HG02870 (cell line): Measurements from ENCODE around the gene DBNDD2.

ENCODE experiments used
- ATAC-seq: cut with Tn5 transposase; IDR thresholded peaks from one replicate; pipeline ENCODE4 v1.9.1; 2021; ENCODE audit warnings: mild to moderate bottlenecking, moderate library complexity; ENCODE audit not compliant: unreplicated experiment

The DBNDD2 gene

GRCh38 chr20:45415822-45416637 lies 7.9 kb downstream of the DBNDD2 start, which contains the start of gene PIGT:
PIGT (plus strand) TSS chr20:45416141; CDS start chr20:45416157, 16 bp downstream.
- peak; percentile 73 for ATAC-seq

- ATAC-seq: no peak
Observed at GRCh38 chr20:45416917-45417316, 8.8 kb downstream of the DBNDD2 start.

- peak; percentile 58 for ATAC-seq
Observed at GRCh38 chr20:45419188-45420091, 11.4 kb downstream of the DBNDD2 start.

DNA sequence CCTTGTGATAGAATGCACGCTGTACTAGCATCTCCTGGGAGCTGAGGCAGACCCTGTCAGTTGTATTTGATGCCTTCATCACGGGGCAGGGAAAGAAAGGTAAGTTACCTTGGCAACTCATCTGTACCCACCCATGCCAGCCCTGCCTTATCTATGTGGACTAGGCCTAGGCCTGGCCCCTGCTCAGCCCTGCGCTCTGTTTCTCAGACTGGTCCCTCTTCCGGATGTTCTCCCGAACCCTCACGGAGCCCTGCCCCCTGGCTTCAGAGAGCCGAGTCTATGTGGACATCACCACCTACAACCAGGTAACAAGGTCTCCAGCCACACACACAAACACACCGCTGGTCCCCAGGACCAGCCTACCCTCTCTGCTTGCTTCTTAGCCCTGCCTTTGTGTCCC lies 12.0 kb downstream of the DBNDD2 start:
- ATAC-seq: no peak

DNA sequence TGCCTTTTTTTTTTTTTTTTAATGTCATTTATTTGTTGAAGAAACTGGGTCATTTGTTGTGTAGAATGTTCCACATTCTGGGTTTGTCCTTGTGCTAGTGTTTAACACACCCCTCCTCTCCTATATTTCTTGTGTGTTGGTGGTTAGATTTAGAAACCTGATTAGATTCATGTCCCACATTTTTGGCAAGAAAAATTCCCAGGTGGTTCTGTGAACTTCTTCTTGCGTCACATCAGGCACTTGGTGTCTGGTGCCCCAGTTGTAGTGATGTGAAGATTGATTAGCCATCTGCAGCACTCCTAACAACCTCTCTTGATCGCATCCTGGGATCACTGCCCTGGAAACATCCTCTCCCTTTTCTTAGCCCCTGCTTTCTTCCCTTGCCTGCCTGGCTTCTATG lies 15.6 kb downstream of the DBNDD2 start:
- no peak for ATAC-seq

DNA sequence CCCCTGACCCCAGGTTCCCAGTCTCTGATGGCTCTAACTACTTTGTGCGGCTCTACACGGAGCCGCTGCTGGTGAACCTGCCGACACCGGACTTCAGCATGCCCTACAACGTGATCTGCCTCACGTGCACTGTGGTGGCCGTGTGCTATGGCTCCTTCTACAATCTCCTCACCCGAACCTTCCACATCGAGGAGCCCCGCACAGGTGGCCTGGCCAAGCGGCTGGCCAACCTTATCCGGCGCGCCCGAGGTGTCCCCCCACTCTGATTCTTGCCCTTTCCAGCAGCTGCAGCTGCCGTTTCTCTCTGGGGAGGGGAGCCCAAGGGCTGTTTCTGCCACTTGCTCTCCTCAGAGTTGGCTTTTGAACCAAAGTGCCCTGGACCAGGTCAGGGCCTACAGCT lies 17.5 kb downstream of the DBNDD2 start:
- ATAC-seq: no peak

- no peak for ATAC-seq
Observed at GRCh38 chr20:45426320-45427016, 18.4 kb downstream of the DBNDD2 start.

DNA sequence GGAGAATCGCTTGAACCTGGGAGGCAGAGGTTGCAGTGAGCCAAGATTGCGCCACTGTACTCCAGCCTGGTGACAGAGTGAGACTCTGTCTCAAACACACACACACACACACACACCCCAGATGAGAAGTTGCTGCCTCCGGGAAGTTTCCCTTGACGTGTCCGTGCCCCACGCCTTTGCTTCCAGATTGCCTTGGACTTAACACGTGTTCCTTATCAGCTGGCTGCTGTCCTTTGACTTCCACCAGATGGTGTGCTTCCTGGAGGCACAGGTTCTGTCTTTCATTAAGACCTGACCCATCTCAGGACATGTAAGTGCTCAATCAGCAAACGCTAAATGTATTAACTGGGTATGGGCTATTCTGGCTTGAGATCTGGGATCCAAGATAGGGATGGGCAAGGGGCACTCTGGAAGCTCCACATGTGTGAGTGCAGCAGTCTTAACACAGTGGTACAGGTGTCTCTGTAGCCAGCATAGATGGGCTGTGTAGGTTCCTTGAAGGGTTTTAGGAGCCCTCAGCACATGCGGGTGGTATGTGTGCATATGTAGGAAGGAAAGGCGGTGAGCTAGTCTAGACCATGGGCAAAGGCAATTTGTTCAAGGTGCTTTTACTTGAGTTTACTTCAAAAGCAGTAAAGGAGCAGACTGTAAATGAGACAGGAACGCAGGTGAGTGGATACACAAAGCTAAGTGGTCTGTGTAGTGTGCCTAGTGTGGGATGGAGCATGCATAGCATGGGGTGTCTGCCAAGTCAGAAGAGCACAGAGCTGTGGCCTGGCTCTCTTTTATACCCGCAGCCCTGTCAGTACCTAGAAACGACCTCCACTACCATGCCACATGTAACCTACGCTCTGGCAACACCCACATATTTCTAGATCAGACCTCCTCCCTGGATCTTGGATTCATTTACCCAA lies 19.4 kb downstream of the DBNDD2 start:
- ATAC-seq: no peak

GRCh38 chr20:45429618-45430017 lies 21.5 kb downstream of the DBNDD2 start:
- no peak for ATAC-seq

DNA sequence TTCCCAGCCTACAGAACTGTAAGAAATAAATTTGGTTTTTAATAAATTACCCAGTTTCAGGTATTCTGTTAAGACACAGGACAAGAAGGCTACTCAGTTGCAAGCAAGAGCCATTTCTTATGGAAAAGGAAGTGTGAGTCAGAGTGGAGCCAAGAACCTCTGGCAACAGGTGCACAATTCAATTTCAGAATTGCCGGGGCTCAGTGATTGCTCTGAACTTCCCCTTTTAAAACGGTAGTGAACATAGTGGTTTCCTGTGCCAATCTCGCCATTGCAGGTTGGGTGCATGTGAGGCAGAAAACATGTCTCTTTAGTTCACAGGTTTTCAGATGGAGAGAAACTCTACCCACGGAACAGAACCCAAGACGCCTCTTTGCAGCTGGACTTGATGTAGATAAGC lies 24.2 kb downstream of the DBNDD2 start:
- peak; percentile 67 for ATAC-seq

DNA sequence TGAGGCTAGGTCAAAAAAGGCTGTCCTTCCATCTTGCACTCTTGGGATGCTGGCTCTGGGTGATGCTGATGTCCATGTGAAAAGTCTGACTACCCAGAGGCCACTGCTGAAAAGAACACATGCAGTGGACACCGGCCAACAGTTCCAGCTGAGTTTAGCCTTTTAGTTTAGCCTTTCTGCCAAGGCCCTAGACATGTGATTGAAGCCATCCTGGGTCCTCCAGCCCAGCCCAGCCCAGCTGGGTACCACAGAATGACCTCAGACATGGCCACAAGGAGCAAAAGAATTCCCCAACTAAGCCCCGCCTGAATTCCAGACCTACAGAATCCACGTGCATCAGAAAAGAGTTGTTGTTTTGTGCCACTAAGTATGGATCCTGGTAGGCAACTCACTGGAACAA lies 25.2 kb downstream of the DBNDD2 start:
- ATAC-seq: no peak

GRCh38 chr20:45433976-45434375 lies 25.9 kb downstream of the DBNDD2 start:
- no peak for ATAC-seq

- no peak for ATAC-seq
Observed at GRCh38 chr20:45436732-45437485, 28.8 kb downstream of the DBNDD2 start.

DNA sequence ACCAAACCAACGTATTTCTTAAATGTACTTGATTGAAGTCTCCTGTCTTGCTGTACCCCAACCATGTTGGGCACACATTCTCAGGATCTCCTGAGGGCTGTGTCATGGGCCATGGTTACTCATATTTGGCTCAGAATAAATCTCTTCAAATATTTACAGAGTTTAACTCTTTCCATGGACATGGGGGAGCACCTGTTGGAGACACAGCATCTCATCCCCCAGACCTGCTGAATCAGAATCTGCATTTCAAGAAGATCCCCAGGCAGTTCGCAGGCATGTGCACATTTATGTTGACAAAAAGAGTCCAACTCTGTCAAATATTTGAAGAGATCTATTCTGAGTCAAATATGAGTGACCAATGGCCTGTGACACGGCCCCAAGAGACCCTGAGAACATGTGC lies 32.3 kb downstream of the DBNDD2 start:
- no peak for ATAC-seq

GRCh38 chr20:45440891-45441685 lies 33.0 kb downstream of the DBNDD2 start:
- ATAC-seq: no peak

DNA sequence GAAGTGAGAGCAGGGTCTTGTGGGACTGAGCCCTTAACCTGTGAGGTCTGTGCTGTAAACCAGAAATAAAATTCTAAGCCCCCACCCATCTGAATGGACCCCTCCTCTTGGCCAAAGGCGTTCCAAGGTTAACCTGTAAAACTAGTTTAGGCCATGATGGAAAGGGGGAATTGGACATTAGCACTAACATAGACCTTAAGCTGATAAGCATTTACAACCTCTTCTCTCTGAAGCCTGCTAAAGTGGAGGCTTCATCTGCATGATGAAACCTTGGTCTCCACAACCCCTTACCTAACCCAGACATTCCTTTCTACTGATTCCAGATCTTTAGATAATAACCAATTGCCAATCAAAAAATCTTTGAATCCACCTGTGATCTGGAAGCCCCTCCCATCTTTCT lies 33.7 kb downstream of the DBNDD2 start:
- no peak for ATAC-seq

DNA sequence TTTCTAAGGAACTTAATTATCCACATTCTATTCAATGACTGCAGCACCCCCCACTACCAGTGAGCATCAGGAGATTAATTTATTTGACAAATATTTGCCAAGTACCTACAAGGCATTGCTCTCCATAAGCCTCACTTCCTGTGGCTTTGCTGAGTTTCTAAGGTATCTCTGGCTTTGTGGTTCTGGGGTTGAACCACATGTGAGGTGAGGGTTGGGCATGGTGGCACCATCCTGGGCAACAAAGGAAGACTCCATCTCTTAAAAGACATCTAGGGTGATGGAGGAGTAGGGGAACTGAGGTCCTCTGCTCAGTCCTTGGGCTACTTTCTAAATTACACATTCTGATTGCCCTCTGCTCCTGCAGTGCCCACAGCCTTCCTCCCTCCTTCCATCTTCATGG lies 36.0 kb downstream of the DBNDD2 start:
- no peak for ATAC-seq

- ATAC-seq: peak; percentile 51
Observed at GRCh38 chr20:45445805-45446562, 37.9 kb downstream of the DBNDD2 start.
